Activated CD4-positive, alpha-beta T cell treated with anti-CD3 and anti-CD28 coated beads, Interleukin-2, amount 10 ng/mL, durations not matched to agents 7 days and 5 days (primary cell): ENCODE measurements around the gene STRIP2. TPM values are rescaled to one million over a fixed set of nuclear protein-coding genes. Genes with fewer than 3 reads are reported as not detected.
"Not testable (repeated sequence)": the region's sequence is repeated elsewhere in the genome, so short reads cannot be mapped to it uniquely, and the experiment has no call there.

Source experiments
- CTCF ChIA-PET: fragments of 350-600 bp; sonication (Branson Sonifier 250); formaldehyde crosslinking; loops from one replicate; lab custom pipeline; 2021; ENCODE audit warnings: antibody characterized with exemption; lab: Charles Lee
- POLR2A ChIA-PET: fragments of 350-600 bp; sonication (Branson Sonifier 250); formaldehyde crosslinking; loops from one replicate; lab custom pipeline; 2021; ENCODE audit warnings: antibody characterized with exemption; lab: Charles Lee
- DNase-seq: peaks from one replicate; pipeline ENCODE4 v3.0.0-alpha.2; 2020
- H3K27ac Mint-ChIP-seq: one replicate; pipeline ENCODE4 v1.8.0; 2021; ENCODE audit warnings: mild to moderate bottlenecking, moderate library complexity, mixed read lengths
- H3K27me3 Mint-ChIP-seq: one replicate; pipeline ENCODE4 v1.8.0; 2021; ENCODE audit warnings: mixed read lengths
- H3K36me3 Mint-ChIP-seq: one replicate; pipeline ENCODE4 v1.8.0; 2021; ENCODE audit warnings: low read depth, mixed read lengths
- H3K4me1 Mint-ChIP-seq: one replicate; pipeline ENCODE4 v1.8.0; 2021; ENCODE audit warnings: mixed read lengths
- H3K4me3 Mint-ChIP-seq: one replicate; pipeline ENCODE4 v1.8.0; 2021; ENCODE audit warnings: mild to moderate bottlenecking, moderate library complexity, mixed read lengths
- H3K9me3 Mint-ChIP-seq: one replicate; pipeline ENCODE4 v1.8.0; 2021; ENCODE audit warnings: mixed read lengths
- total RNA-seq, 2 experiments: library from RNA; stranded (reverse); gene quantifications; one replicate each; pipeline ENCODE4 v1.2.3, GENCODE V29; 2021

The STRIP2 gene
- total RNA-seq, 2 experiments from 2014 or later = 10.7 to 12.1 TPM

DNA sequence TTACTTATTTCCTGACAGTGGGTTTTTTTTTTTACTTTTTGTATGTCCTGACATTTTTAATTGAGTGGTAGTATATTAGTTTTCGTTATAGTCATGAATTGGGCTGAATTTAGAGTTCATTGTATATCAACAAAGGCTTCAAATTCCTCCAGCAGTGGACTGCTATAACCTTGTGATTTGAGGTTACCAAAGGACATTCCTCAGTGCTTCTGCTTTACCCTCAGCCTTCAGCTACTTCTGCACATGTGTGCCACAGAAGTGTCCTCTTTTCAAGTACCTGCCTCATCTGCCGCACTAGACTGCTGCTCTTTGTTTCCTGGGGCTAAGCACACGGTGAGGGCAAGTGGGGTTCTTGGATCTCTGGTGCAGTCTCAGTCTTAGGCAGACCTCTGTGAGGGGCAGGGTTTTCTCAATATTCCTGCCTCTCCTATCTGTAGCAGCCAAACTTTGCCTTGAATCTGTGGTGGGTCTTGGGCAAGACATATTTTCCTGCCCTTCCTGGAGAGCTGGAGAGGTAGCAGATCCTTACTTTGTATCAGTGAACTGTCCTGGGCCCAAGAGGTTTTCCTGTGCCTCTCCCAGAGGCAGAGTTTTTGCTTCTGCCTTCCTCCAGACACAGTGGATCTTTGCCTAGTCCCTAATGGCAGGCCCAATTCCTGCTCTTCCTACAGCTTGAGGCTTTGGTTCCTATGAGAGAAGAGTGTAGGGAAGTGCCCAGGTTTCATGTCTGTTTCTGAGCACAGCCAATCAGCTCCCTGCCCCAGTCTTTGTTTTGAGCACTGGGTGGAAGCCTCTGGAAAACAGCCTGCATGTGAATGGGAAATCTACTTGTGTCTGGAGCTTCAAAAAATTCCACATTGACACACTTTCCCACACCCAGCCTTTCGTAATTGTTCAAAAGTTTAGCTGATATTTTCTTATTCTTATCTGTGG, 39.0 kb upstream of the STRIP2 start:
- H3K27ac Mint-ChIP-seq = no peak overlapping the region
- no peaks in the 10 kb centered on the region for H3K27me3 Mint-ChIP-seq
- no peaks in the 10 kb centered on the region for H3K4me1 Mint-ChIP-seq
- H3K4me3 Mint-ChIP-seq = no peak overlapping the region
- DNase-seq = no peak
- ChIA-PET CTCF (interaction anchor here (1.5 kb wide), 1 partner anchor 15 kb away, joined by 4 read pairs; no protein-coding TSS in a partner anchor), POLR2A (no interaction called here)
- H3K9me3 Mint-ChIP-seq = no peaks in the 10 kb centered on the region
- H3K36me3 Mint-ChIP-seq = no peaks in the 10 kb centered on the region

GRCh38 chr7:129401228-129401966, 32.8 kb upstream of the STRIP2 start:
- DNase-seq = no peak
- H3K36me3 Mint-ChIP-seq = peaks cover 7% of the 10 kb centered on the region
- H3K9me3 Mint-ChIP-seq = no peaks in the 10 kb centered on the region
- CTCF ChIA-PET = interaction anchor here (0.5 to 2.1 kb wide), 9 partner anchors 9 to 1470 kb away, joined by 3 to 13 read pairs (median 5); no protein-coding TSS in a partner anchor
- no peak overlapping the region for H3K4me3 Mint-ChIP-seq
- no peak overlapping the region for H3K27ac Mint-ChIP-seq
- POLR2A ChIA-PET = no interaction called here
- peaks cover 8% of the 10 kb centered on the region for H3K4me1 Mint-ChIP-seq
- no peaks in the 10 kb centered on the region for H3K27me3 Mint-ChIP-seq

DNA sequence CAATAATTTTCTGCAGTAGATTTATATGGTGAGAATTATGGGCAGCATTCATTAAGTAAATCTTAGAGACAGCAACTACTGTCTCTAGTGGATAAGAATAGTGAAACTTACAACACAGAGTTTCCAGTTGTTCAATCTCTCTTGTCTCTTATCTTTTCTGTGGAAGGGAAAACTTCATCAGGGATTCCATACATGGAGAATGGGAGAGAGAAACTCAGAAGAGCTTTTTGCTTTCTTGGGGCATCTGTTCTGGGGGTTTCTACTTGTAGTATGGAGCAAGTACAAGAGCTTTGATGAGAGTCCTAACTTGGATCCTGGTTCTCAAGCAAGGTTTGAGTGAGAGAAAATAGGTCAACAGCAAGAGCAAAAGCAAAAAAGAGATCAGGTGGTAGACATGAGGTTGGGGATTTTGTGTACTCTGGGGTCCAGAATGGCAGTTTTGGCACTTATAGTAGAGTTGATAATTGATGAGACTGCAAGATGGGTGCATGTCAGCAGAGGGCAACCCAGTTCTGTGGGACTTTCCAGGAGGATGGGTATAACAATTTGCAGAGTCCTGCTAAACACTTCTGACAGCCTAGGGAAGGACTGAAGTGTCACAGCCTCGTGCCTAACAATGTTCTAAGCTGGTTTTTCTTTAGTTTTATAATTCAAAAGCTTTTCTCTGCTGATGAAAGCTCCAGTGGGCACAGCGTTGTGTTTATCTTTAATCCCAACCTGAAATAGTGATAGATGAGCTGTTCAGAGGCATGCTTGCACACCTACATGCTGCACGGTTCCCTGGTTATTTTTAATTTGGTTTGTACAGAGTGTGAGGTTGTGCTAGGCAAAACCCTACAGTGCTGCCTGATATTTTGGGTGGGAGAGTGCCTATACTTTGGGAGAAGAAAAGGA, 32.0 kb upstream of the STRIP2 start:
- ChIA-PET CTCF (interaction anchor here (0.5 to 2.1 kb wide), 7 partner anchors 8 to 184 kb away, joined by 3 to 13 read pairs (median 5); no protein-coding TSS in a partner anchor), POLR2A (no interaction called here)
- peaks cover 8% of the 10 kb centered on the region for H3K4me1 Mint-ChIP-seq
- H3K27me3 Mint-ChIP-seq = no peaks in the 10 kb centered on the region
- no peak overlapping the region for H3K27ac Mint-ChIP-seq
- H3K4me3 Mint-ChIP-seq = no peak overlapping the region
- H3K36me3 Mint-ChIP-seq = peaks cover 7% of the 10 kb centered on the region
- DNase-seq = peak; percentile 18
- H3K9me3 Mint-ChIP-seq = no peaks in the 10 kb centered on the region

DNA sequence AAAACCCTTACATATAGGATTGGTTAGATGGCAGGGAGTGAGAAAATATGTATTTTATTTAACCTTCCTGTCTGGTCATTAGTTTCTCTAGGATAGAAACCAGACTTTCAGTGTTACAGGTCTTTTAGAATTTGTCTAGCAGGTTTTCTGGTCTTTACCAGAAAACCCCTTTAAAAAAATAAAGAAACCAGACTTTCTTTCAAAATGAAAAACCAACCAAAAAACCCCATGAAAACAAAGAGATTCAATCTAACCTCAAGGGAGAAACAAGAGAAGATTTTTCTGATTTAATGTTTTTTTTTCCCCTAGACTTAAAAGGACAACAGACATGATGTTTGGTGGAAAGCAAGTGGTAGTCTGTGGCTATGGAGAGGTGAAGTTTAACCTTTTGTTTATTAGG, 28.7 kb upstream of the STRIP2 start:
- H3K36me3 Mint-ChIP-seq = peaks cover 16% of the 10 kb centered on the region
- H3K9me3 Mint-ChIP-seq = no peaks in the 10 kb centered on the region
- no peak overlapping the region for H3K4me3 Mint-ChIP-seq
- H3K27me3 Mint-ChIP-seq = no peaks in the 10 kb centered on the region
- peaks cover 8% of the 10 kb centered on the region for H3K4me1 Mint-ChIP-seq
- CTCF ChIA-PET = interaction anchor here (0.8 to 1.5 kb wide), 3 partner anchors 9 to 34 kb away, joined by 3 to 6 read pairs (median 4); no protein-coding TSS in a partner anchor
- no peak overlapping the region for H3K27ac Mint-ChIP-seq
- POLR2A ChIA-PET = no interaction called here
- DNase-seq = no peak

- H3K27ac Mint-ChIP-seq, H3K4me1 Mint-ChIP-seq, H3K27me3 Mint-ChIP-seq, H3K9me3 Mint-ChIP-seq, POLR2A ChIA-PET, DNase-seq, H3K4me3 Mint-ChIP-seq: not testable (repeated sequence)
- H3K36me3 Mint-ChIP-seq = peaks cover 25% of the 10 kb centered on the region
- CTCF ChIA-PET = interaction anchor here (0.6 to 1.3 kb wide), 3 partner anchors 9 to 34 kb away, joined by 3 to 5 read pairs (median 3); partner anchors contain the start of gene STRIP2
These were observed 24.0 kb upstream of the STRIP2 start for GRCh38 chr7:129410238-129410637.

DNA sequence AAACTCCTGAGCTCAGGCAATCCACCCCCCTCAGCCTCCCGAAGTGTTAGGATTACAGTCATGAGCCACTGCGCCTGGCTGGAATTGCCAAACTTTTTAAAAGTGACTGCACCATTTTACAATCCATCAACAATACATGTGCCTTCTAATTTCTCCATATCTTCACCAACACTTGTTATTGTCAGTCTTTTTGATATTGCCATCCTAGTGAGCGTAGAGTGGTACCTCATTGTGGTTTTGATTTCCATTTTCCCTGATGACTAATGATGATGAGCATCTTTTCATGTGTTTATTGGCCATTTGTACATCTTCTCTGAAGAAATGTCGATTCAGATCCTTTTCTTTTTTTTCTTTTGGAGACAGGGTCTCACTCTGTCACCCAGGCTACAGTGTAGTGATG, 21.7 kb upstream of the STRIP2 start:
- no peak for DNase-seq
- CTCF ChIA-PET = interaction anchor here (0.6 to 1.7 kb wide), 4 partner anchors 27 to 216 kb away, joined by 3 to 5 read pairs (median 4); no protein-coding TSS in a partner anchor
- H3K27ac Mint-ChIP-seq = no peak overlapping the region
- POLR2A ChIA-PET = no interaction called here
- peaks cover 6% of the 10 kb centered on the region for H3K9me3 Mint-ChIP-seq
- H3K36me3 Mint-ChIP-seq = peaks cover 23% of the 10 kb centered on the region
- no peak overlapping the region for H3K4me3 Mint-ChIP-seq
- no peaks in the 10 kb centered on the region for H3K4me1 Mint-ChIP-seq
- no peaks in the 10 kb centered on the region for H3K27me3 Mint-ChIP-seq

DNA sequence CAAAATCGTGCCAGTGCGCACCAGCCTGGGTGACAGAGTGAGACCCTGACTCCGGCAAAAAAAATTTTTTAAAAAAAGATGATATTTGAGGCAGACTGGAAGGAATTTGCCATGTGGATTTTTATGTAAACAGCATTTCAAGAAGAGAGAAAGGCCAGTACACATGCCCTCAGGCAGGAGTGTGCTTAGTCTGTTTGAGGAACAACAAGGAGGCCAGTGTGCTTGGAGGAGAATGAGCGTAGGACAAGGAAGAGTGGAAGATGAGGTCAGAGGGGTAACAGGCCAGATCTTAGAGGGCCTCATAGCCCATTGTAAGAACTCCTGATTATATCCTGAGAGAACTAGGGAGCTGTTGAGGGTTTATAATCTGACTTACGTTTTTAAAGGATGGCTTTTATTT, 17.2 kb upstream of the STRIP2 start:
- no peak overlapping the region for H3K4me3 Mint-ChIP-seq
- POLR2A ChIA-PET = no interaction called here
- no peaks in the 10 kb centered on the region for H3K27me3 Mint-ChIP-seq
- peaks cover 10% of the 10 kb centered on the region for H3K36me3 Mint-ChIP-seq
- CTCF ChIA-PET = no interaction called here
- H3K4me1 Mint-ChIP-seq = no peaks in the 10 kb centered on the region
- H3K27ac Mint-ChIP-seq = no peak overlapping the region
- DNase-seq = no peak
- H3K9me3 Mint-ChIP-seq = peaks cover 4% of the 10 kb centered on the region

DNA sequence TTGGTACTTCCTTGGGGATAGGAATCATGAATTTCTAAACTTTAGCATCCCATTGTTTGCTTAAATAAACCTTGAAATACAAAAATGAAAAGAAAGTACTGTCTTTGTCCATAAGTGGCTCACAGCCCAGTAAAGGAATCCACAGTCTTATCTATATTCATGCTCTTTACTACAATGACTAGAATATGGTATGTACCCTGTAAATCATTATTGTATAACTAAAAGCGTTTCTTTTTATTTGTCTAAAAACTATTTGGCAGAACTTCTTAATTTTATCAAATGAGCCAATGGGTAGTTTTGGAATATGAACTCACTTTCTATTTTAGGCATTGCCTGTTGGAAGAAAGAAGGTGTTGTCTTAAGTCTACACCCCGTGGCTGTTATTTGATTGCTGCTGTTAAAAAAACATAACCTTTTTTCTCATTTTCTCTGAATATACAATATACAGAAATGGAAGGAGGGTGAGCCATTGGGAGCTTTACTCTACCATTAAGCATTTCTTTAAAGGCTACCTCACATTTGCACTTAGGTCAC, 12.4 kb upstream of the STRIP2 start:
- H3K27me3 Mint-ChIP-seq = no peaks in the 10 kb centered on the region
- no peaks in the 10 kb centered on the region for H3K9me3 Mint-ChIP-seq
- H3K4me3 Mint-ChIP-seq = no peak overlapping the region
- no peak overlapping the region for H3K27ac Mint-ChIP-seq
- DNase-seq = no peak
- CTCF ChIA-PET = interaction anchor here (1.3 kb wide), 1 partner anchor 50 kb away, joined by 4 read pairs; no protein-coding TSS in a partner anchor
- peaks cover 8% of the 10 kb centered on the region for H3K4me1 Mint-ChIP-seq
- peaks cover 12% of the 10 kb centered on the region for H3K36me3 Mint-ChIP-seq
- POLR2A ChIA-PET = no interaction called here

DNA sequence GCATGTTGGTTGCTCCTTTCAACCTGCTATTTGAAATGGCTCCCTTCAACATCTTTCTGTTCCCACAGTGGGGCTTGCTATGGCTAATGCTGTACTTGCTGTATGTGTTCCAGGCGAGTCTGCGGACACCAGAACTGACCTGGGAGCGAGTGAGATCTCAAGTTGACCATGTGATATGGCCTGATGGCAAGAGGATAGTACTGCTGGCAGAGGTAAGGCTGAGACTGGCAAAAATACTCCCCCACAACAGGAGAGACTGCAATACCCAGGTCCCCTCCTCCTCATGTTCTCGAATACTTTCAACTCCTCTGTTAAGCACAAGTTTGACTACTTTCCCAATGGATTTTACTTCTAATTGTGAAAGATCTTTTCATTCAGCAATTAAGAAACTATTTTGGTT, 11.5 kb upstream of the STRIP2 start:
- Mint-ChIP-seq H3K27ac (no peak overlapping the region), H3K27me3 (no peaks in the 10 kb centered on the region), H3K4me1 (peaks cover 10% of the 10 kb centered on the region), H3K36me3 (peaks cover 15% of the 10 kb centered on the region), H3K4me3 (no peak overlapping the region), H3K9me3 (no peaks in the 10 kb centered on the region)
- ChIA-PET CTCF (interaction anchor here (1.6 kb wide), 1 partner anchor 204 kb away, joined by 5 read pairs; no protein-coding TSS in a partner anchor), POLR2A (no interaction called here)
- no peak for DNase-seq

- H3K27ac Mint-ChIP-seq = no peak overlapping the region
- H3K36me3 Mint-ChIP-seq = peaks cover 15% of the 10 kb centered on the region
- H3K4me3 Mint-ChIP-seq = no peak overlapping the region
- H3K27me3 Mint-ChIP-seq = no peaks in the 10 kb centered on the region
- CTCF ChIA-PET = interaction anchor here (0.6 to 1.6 kb wide), 5 partner anchors 11 to 428 kb away, joined by 3 to 11 read pairs (median 3); partner anchors contain the start of gene STRIP2
- POLR2A ChIA-PET = no interaction called here
- peaks cover 10% of the 10 kb centered on the region for H3K4me1 Mint-ChIP-seq
- DNase-seq = no peak
- no peaks in the 10 kb centered on the region for H3K9me3 Mint-ChIP-seq
These were observed 10.4 kb upstream of the STRIP2 start for GRCh38 chr7:129423700-129424410.

DNA sequence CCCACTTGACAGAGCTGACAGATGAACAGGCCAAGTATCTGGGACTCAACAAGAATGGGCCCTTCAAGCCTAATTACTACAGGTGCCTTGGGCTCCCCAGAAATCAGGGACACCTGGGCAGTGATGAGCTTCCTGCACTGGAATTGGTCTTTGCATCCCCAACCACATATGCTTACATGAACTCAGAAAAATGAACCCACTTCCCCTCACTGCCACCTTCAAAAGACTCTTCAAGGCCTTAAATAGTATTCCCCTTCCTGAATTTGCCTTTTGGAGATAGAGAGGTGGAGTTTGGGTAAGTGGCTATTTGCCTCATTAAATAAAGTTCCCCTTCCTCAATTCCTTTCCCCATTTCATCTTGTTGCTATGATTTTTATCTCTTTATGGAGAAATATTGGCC, 7.8 kb upstream of the STRIP2 start:
- POLR2A ChIA-PET = no interaction called here
- H3K27me3 Mint-ChIP-seq = no peaks in the 10 kb centered on the region

More for the DNA sequence above, 7.8 kb upstream of the STRIP2 start:
- H3K4me1 Mint-ChIP-seq = peaks cover 10% of the 10 kb centered on the region
- H3K27ac Mint-ChIP-seq = no peak overlapping the region
- DNase-seq = no peak
- CTCF ChIA-PET = interaction anchor here (0.8 to 2.3 kb wide), 5 partner anchors 9 to 59 kb away, joined by 3 to 5 read pairs (median 4); no protein-coding TSS in a partner anchor
- H3K9me3 Mint-ChIP-seq = no peaks in the 10 kb centered on the region
- H3K36me3 Mint-ChIP-seq = peaks cover 15% of the 10 kb centered on the region
- no peak overlapping the region for H3K4me3 Mint-ChIP-seq
